Ovary (tissue), 3 donors: Measurements from ENCODE around the gene SLC25A38.

Experiments
- POLR2A ChIP-seq: fragments of 450-650 bp; IDR thresholded peaks from one replicate; pipeline ENCODE4 v1.6.1; 2017; ENCODE audit warnings: antibody characterized with exemption, mild to moderate bottlenecking, moderate library complexity
- TF ChIP-seq, protein P1 (sequence below), 3 donors: fragments of 450-650 bp in 2 of 3; fragments of 200-600 bp in 1 of 3; IDR thresholded peaks; one replicate each; pipeline versions ENCODE4 v1.5.1 to v1.8.0; 2016 to 2022; ENCODE audit warnings: antibody characterized with exemption in 3 of 3, mild to moderate bottlenecking in 1 of 3
- donor health status: DM: no; HTN: no; CAD: no.

- TF ChIP-seq, protein P1, sequence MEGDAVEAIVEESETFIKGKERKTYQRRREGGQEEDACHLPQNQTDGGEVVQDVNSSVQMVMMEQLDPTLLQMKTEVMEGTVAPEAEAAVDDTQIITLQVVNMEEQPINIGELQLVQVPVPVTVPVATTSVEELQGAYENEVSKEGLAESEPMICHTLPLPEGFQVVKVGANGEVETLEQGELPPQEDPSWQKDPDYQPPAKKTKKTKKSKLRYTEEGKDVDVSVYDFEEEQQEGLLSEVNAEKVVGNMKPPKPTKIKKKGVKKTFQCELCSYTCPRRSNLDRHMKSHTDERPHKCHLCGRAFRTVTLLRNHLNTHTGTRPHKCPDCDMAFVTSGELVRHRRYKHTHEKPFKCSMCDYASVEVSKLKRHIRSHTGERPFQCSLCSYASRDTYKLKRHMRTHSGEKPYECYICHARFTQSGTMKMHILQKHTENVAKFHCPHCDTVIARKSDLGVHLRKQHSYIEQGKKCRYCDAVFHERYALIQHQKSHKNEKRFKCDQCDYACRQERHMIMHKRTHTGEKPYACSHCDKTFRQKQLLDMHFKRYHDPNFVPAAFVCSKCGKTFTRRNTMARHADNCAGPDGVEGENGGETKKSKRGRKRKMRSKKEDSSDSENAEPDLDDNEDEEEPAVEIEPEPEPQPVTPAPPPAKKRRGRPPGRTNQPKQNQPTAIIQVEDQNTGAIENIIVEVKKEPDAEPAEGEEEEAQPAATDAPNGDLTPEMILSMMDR (IDR thresholded peaks at IDR 0.05), result peak in 2 of 3 donors; percentile 25 to 47
- TF ChIP-seq POLR2A, result no peak
These were observed 5.1 kb upstream of the SLC25A38 start for GRCh38 chr3:39378088-39378487.
